VCaP (cell line): ENCODE data around the gene PLPP1.
A peak's percentile ranks its signal among the peaks of the same experiment; 100 is the strongest.

Experiments
- H3K27ac ChIP-seq: fragments of 450-650 bp; 2 replicates; pipeline ENCODE4 v1.5.1; 2017
- TF ChIP-seq, protein P1 (sequence below): fragments of 450-650 bp; conservative IDR thresholded peaks from 2 replicates; pipeline ENCODE4 v1.5.1; 2017; ENCODE audit warnings: mild to moderate bottlenecking, moderate library complexity

PLPP1 gene

DNA sequence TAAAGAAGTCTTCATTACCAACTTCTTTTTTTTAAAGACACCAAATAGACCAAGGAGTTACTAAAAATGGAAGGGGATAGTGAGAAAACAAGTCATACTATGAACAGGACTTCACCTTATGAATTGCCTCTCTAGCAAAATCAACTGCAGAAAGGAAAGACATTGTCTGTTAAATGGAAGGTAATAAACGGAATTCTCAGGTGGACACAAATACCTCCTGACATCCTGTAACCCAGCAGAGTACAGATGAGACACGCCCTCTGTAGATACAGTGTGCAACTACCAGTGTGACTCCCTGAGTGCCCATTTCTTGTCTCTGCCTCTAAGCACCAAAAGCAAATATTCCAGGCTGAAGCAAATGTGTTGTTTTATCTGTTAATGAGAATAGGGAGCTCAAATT lies 12.2 kb upstream of the PLPP1 start:
- 0 out of 2 replicates have a peak overlapping the region, but pooled peaks have one; percentile 8 for H3K27ac ChIP-seq
- TF ChIP-seq, protein P1, sequence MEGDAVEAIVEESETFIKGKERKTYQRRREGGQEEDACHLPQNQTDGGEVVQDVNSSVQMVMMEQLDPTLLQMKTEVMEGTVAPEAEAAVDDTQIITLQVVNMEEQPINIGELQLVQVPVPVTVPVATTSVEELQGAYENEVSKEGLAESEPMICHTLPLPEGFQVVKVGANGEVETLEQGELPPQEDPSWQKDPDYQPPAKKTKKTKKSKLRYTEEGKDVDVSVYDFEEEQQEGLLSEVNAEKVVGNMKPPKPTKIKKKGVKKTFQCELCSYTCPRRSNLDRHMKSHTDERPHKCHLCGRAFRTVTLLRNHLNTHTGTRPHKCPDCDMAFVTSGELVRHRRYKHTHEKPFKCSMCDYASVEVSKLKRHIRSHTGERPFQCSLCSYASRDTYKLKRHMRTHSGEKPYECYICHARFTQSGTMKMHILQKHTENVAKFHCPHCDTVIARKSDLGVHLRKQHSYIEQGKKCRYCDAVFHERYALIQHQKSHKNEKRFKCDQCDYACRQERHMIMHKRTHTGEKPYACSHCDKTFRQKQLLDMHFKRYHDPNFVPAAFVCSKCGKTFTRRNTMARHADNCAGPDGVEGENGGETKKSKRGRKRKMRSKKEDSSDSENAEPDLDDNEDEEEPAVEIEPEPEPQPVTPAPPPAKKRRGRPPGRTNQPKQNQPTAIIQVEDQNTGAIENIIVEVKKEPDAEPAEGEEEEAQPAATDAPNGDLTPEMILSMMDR = no peak

DNA sequence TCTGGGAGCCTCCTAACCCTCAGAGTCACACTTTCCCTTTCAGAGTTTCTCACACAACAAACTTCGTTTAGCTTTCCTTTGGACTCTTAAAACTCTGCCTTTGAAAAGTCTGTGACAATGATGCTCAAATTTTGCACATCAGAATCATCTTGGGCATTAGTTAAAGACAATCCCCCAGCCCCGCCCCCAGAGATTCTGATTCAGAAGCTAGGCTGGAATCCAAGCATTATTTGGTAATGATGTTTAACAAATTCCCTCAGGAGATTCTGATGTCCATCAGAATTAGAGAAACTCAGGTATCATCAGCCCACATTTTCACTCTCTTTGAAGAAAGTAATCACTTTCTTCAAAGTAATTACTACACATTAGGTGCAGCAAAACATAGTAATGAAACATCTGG lies 9.6 kb upstream of the PLPP1 start:
- TF ChIP-seq, protein P1 = no peak
- no peak overlapping the region for H3K27ac ChIP-seq

DNA sequence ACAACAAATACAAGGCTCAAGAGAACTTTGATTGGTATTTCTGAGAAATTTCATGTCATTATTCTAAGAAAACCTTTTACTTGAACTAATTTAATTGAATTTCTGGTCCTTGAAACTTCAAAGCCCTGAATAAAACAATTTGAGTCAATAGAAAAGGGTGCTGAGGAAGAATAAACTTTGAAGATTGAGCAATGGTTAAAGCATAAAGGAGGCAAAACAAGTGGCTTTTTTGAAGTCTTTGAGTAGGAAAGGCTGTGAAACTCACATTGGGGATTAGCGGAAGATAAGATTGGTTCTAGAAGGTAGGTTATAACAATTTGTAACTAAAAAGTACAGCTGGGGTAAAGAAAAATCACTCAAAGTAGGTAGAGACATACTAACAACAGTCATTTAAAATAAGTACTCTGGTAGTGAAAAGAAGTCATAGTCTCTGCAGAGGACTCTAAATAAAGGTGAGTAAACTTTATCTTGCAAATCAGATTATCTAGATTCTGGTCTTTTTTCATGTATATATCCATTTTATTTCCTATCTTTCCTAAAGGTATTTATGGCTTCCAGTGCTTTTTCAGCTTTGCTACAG lies 6.4 kb upstream of the PLPP1 start:
- TF ChIP-seq, protein P1 = no peak
- H3K27ac ChIP-seq = no peak overlapping the region

DNA sequence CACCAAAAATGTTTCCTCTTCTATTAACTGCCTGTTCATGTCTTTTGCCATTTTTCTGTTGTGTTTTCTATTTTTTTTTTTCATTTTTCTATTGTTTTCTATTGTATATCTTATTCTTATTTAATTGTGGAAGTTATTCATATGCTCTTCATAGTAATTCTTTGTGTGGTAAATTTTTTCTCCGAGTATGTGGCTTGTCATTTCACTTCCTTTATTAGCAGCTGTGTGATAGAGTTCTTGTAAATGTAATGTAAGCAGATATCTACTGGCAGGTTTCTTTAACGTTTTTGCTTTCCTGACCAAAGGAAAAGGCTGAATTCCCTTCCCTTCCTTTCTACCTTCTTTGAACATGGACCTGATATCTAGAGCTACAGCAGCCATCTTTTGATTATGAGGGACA lies 5.8 kb upstream of the PLPP1 start:
- TF ChIP-seq, protein P1 = no peak
- no peak overlapping the region for H3K27ac ChIP-seq

DNA sequence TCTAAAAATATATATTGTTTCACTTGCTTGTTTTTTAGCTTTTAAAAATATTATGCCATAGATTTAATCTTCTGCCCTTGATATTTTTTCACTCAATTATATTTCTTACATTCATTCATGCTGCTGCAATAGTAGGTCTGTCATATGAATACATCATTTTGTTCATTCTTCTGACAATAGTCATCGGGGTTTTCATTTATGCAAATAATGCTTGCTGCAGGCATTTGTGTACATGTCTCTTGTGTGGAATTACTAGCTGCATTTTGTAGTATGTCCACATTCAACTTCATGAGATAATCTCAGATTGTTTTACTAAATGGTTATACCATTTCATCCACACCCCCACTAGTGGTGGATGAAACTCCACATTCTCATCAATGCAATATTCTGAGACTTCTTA lies 5.3 kb upstream of the PLPP1 start:
- TF ChIP-seq, protein P1 = no peak
- no peak overlapping the region for H3K27ac ChIP-seq

DNA sequence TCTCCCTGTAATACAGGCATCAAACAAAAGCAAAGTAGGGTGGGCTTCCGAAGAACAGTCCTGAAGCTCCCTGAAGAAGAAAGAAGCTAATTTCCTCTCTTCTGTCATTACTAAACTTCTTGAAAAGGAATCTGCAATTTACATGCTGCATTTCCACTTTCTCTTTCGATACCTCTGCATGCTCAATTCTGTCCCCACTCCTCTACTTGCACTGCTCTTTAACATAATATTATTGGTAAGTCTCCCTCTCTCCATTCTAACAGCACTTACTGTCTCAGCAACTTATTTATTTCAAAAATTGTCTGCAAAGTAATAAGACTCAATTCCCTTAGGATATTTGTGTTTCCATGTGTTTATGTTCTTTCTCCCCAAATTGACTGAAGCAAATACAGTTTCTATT lies 3.9 kb upstream of the PLPP1 start:
- TF ChIP-seq, protein P1 = no peak
- no peak overlapping the region for H3K27ac ChIP-seq

DNA sequence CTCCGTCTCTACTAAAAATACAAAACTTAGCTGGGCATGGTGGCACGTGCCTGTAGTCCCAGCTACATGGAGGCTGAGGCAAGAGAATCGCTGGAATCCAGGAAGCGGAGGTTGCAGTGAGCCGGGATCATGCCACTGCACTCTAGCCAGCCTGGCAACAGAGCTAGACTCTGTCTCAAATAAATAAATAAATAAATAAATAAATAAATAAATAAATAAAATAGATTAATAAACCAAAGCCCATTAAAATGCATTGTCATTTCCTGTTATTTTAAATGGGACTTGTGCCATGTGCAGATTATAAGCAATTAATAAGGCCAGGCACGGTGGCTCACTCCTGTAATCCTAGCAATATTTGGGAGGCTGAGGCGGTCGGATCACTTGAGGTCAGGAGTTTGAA lies 2.6 kb upstream of the PLPP1 start:
- peak overlapping the region; percentile 91; the same call in 1 of the 2 replicates for H3K27ac ChIP-seq

DNA sequence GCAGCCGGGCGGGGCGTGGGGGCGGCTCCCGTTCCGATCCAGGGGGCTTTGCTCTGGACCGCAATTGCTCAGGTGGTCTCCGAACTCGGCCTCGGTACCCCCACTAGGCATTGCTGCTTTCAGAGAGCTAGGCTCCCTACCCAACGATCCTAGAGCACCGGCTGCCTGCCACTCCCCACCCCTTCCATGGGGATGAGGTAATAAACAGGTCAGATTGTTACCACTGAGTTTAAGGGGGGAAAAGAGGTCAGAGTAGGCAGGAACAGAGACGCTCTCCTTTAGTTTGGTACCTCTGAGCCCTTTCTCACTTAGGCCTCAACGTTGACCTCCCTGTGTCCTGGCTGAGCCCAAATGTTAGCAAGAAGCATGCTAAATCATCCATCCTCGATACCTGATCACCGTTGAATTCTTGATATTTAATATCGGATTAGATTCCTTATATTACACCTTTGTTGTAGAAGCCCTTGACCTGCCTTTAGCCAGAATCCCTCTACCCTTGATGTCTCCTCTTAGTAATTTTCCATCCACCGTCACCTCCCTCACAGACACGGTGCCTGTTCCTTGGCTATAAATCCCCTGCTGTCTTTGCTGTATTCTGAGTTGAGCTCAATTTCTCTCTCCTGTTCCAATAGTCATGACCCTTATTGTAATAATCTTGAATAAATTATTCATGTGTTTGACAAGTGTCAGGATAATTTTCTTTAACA lies 588 bp upstream of the PLPP1 start:
- TF ChIP-seq, protein P1 = no peak
- peak overlapping the region; percentile 91 for H3K27ac ChIP-seq
